Activated CD4-positive, alpha-beta T cell treated with anti-CD3 and anti-CD28 coated beads, Interleukin-2, amount 50 U/mL, for 16 hours (primary cell): Measurements from ENCODE around the gene NME9.

Source experiments
- DNase-seq: peaks from one replicate; pipeline ENCODE4 v3.0.0-alpha.2; 2020

NME9 gene

GRCh38 chr3:138361561-138361971 is 31.9 kb upstream of the NME9 start:
- no peak for DNase-seq

- no peak for DNase-seq
Observed at GRCh38 chr3:138360869-138361525, 31.3 kb upstream of the NME9 start.

GRCh38 chr3:138359919-138360868 is 30.5 kb upstream of the NME9 start:
- DNase-seq = no peak

- no peak for DNase-seq
Observed at GRCh38 chr3:138359148-138359918, 29.7 kb upstream of the NME9 start.

GRCh38 chr3:138356730-138357405 is 27.2 kb upstream of the NME9 start:
- no peak for DNase-seq

- no peak for DNase-seq
Observed at GRCh38 chr3:138355071-138355470, 25.4 kb upstream of the NME9 start.

GRCh38 chr3:138354376-138354775 is 24.7 kb upstream of the NME9 start:
- no peak for DNase-seq

GRCh38 chr3:138351916-138352550 is 22.4 kb upstream of the NME9 start:
- DNase-seq = no peak

- DNase-seq = no peak
Observed at GRCh38 chr3:138351151-138351550, 21.5 kb upstream of the NME9 start.

- no peak for DNase-seq
Observed at GRCh38 chr3:138349926-138350665, 20.4 kb upstream of the NME9 start.

GRCh38 chr3:138348754-138349739 is 19.4 kb upstream of the NME9 start:
- no peak for DNase-seq

- DNase-seq = no peak
Observed at GRCh38 chr3:138347960-138348753, 18.5 kb upstream of the NME9 start, which contains the start of gene MRAS. MRAS (plus strand) TSS chr3:138348579; CDS start chr3:138372884, 24,305 bp downstream.

GRCh38 chr3:138344754-138345153 is 15.1 kb upstream of the NME9 start:
- DNase-seq = no peak

- DNase-seq = no peak
Observed at GRCh38 chr3:138340511-138340910, 10.9 kb upstream of the NME9 start.

- DNase-seq = no peak
Observed at GRCh38 chr3:138338811-138339210, 9.2 kb upstream of the NME9 start.

GRCh38 chr3:138338244-138338643 is 8.6 kb upstream of the NME9 start:
- DNase-seq = no peak

- no peak for DNase-seq
Observed at GRCh38 chr3:138336454-138336999, 6.9 kb upstream of the NME9 start.

- no peak for DNase-seq
Observed at GRCh38 chr3:138334608-138335007, 5.0 kb upstream of the NME9 start.
